H1 (cell line): ENCODE measurements around the gene PKN3. TPM values are rescaled to one million over a fixed set of nuclear protein-coding genes. Genes with fewer than 3 reads are reported as not detected.

Source experiments
- CTCF ChIA-PET: fragments of 300-600 bp; sonication (Branson Sonifier 250); formaldehyde crosslinking; loops from one replicate; lab custom pipeline; 2021; ENCODE audit not compliant: partially characterized antibody; lab: Charles Lee
- POLR2A ChIA-PET: fragments of 300-600 bp; sonication (Branson Sonifier 250); formaldehyde crosslinking; loops from one replicate; lab custom pipeline; 2021; ENCODE audit warnings: inconsistent platforms; ENCODE audit not compliant: partially characterized antibody; lab: Charles Lee
- DNase-seq, 2 experiments: peaks; one replicate each; pipeline versions ENCODE4 v3.0.0 to v3.0.0-alpha.2; 2010 to 2022; ENCODE audit warnings: low spot score in 2 of 2, low read depth in 1 of 2, mixed read lengths in 1 of 2
- FAIRE-seq: peaks from 2 replicates; lab custom pipeline; 2011; peaks lifted over from hg19 to GRCh38; lab: Jason Lieb, UNC
- H2AFZ ChIP-seq: 2 replicates; pipeline ENCODE4 v1.8.1; 2012; ENCODE audit warnings: low read length, inconsistent platforms
- H2AK5ac ChIP-seq: 2 replicates; pipeline ENCODE4 v1.6.1; 2013; ENCODE audit warnings: low read depth, low read length
- H2BK120ac ChIP-seq: replicated peaks from 2 replicates; pipeline ENCODE3; 2013; ENCODE audit warnings: low read depth, low read length, inconsistent platforms
- H2BK12ac ChIP-seq: 2 replicates; pipeline ENCODE4 v1.6.1; 2013; ENCODE audit warnings: low read depth, low read length
- H2BK15ac ChIP-seq: 2 replicates; pipeline ENCODE4 v1.6.1; 2013; ENCODE audit warnings: low read length
- H2BK20ac ChIP-seq: 2 replicates; pipeline ENCODE4 v1.6.1; 2013; ENCODE audit warnings: low read length
- H2BK5ac ChIP-seq: 2 replicates; pipeline ENCODE4 v1.6.1; 2013; ENCODE audit warnings: low read depth, low read length
- H3K14ac ChIP-seq: 2 replicates; pipeline ENCODE4 v1.6.1; 2013; ENCODE audit warnings: inconsistent platforms; ENCODE audit not compliant: insufficient read length
- H3K18ac ChIP-seq: 2 replicates; pipeline ENCODE4 v1.6.1; 2013; ENCODE audit warnings: low read length; ENCODE audit errors: extremely low read depth
- H3K23ac ChIP-seq: 2 replicates; pipeline ENCODE4 v1.6.1; 2013; ENCODE audit warnings: inconsistent platforms; ENCODE audit not compliant: insufficient read length
- H3K23me2 ChIP-seq: 2 replicates; pipeline ENCODE4 v1.6.1; 2013; ENCODE audit warnings: low read depth, low read length
- H3K27ac ChIP-seq: 2 replicates; pipeline ENCODE4 v1.6.1; 2011; ENCODE audit warnings: low read depth, low read length, inconsistent platforms
- H3K27me3 ChIP-seq, 4 experiments: replicated peaks in 1 of 4; 1 replicate in 1 of 4; 2 replicates in 3 of 4; pipeline versions ENCODE4 v1.6.1 to v1.8.1; 2011 to 2013; ENCODE audit warnings: low read length in 3 of 4, mild to moderate bottlenecking in 3 of 4, inconsistent platforms in 2 of 4, mixed read lengths in 2 of 4, moderate library complexity in 1 of 4; ENCODE audit not compliant: control insufficient read depth in 3 of 4, insufficient read depth in 3 of 4; ENCODE audit errors: extremely low read depth in 1 of 4
- H3K36me3 ChIP-seq, 4 experiments: 2 replicates each; pipeline versions ENCODE4 v1.6.1 to v1.8.1; 2011 to 2013; ENCODE audit warnings: mild to moderate bottlenecking in 4 of 4, low read length in 3 of 4, moderate library complexity in 2 of 4, control low read depth in 1 of 4, inconsistent platforms in 1 of 4; ENCODE audit not compliant: insufficient read depth in 4 of 4, control insufficient read depth in 2 of 4
- H3K4ac ChIP-seq: replicated peaks from 2 replicates; pipeline ENCODE3; 2013; ENCODE audit warnings: low read length, low read depth, mixed read lengths, inconsistent platforms; ENCODE audit not compliant: insufficient read length
- H3K4me1 ChIP-seq, 4 experiments: replicated peaks in 1 of 4; 1 replicate in 1 of 4; 2 replicates in 3 of 4; pipeline versions ENCODE4 v1.6.1 to v1.8.1; 2011 to 2013; ENCODE audit warnings: low read length in 3 of 4, inconsistent platforms in 2 of 4, mixed read lengths in 1 of 4; ENCODE audit not compliant: insufficient read depth in 4 of 4, control insufficient read depth in 3 of 4
- H3K4me2 ChIP-seq, 2 experiments: 2 replicates each; pipeline versions ENCODE4 v1.6.1 to v1.8.1; 2011 to 2013; ENCODE audit warnings: low read depth in 2 of 2, low read length in 2 of 2, control low read depth in 1 of 2, inconsistent platforms in 1 of 2, mild to moderate bottlenecking in 1 of 2; ENCODE audit not compliant: insufficient read depth in 1 of 2
- H3K4me3 ChIP-seq, 4 experiments: fragments of 200-600, 300-600 bp in 1 of 4; sonication (generic), shearing (Covaris generic), sonication (Bioruptor Twin) in 1 of 4; 2 replicates each; pipeline versions ENCODE4 v1.5.1 to v1.8.1; 2011 to 2016; ENCODE audit warnings: low read length in 4 of 4, low read depth in 3 of 4, control low read depth in 2 of 4, inconsistent platforms in 2 of 4, mild to moderate bottlenecking in 2 of 4, mixed read lengths in 1 of 4, moderate library complexity in 1 of 4; ENCODE audit not compliant: insufficient read depth in 2 of 4; ENCODE audit errors: extremely low read depth in 1 of 4
- H3K56ac ChIP-seq: replicated peaks from 2 replicates; pipeline ENCODE3; 2013; ENCODE audit warnings: low read depth, mild to moderate bottlenecking, mixed read lengths, low read length, inconsistent platforms; ENCODE audit not compliant: insufficient read length
- H3K79me1 ChIP-seq: 2 replicates; pipeline ENCODE4 v1.6.1; 2013; ENCODE audit warnings: low read depth, low read length, control low read depth
- H3K79me2 ChIP-seq, 2 experiments: 2 replicates each; pipeline versions ENCODE4 v1.6.1 to v1.8.1; 2012 to 2013; ENCODE audit warnings: low read length in 2 of 2, mild to moderate bottlenecking in 2 of 2, inconsistent platforms in 1 of 2; ENCODE audit not compliant: insufficient read depth in 2 of 2, control insufficient read depth in 1 of 2
- H3K9ac ChIP-seq, 4 experiments: replicated peaks in 1 of 4; 1 replicate in 1 of 4; 2 replicates in 3 of 4; pipeline versions ENCODE4 v1.6.1 to v1.8.1; 2011 to 2013; ENCODE audit warnings: low read depth in 3 of 4, low read length in 3 of 4, control low read depth in 2 of 4, mild to moderate bottlenecking in 2 of 4, moderate library complexity in 2 of 4, inconsistent platforms in 1 of 4; ENCODE audit errors: extremely low read depth in 1 of 4
- H3K9me3 ChIP-seq, 2 experiments: 2 replicates each; pipeline versions ENCODE4 v1.6.1 to v1.8.1; 2012 to 2013; ENCODE audit warnings: mild to moderate bottlenecking in 2 of 2, moderate library complexity in 2 of 2, control low read depth in 1 of 2, inconsistent platforms in 1 of 2, low read depth in 1 of 2, low read length in 1 of 2, mixed read lengths in 1 of 2; ENCODE audit not compliant: insufficient read depth in 2 of 2
- H4K20me1 ChIP-seq, 2 experiments: replicated peaks in 1 of 2; 2 replicates each; pipeline versions ENCODE3 to v1.8.1; 2011 to 2013; ENCODE audit warnings: inconsistent platforms in 2 of 2, low read length in 2 of 2, mild to moderate bottlenecking in 1 of 2; ENCODE audit not compliant: insufficient read depth in 2 of 2, control insufficient read depth in 1 of 2
- H4K5ac ChIP-seq: 2 replicates; pipeline ENCODE4 v1.6.1; 2013; ENCODE audit warnings: low read length, low read depth, mixed read lengths, inconsistent platforms; ENCODE audit not compliant: insufficient read length
- H4K8ac ChIP-seq: 2 replicates; pipeline ENCODE4 v1.8.0; 2013; ENCODE audit warnings: mild to moderate bottlenecking, moderate library complexity, low read length, inconsistent platforms; ENCODE audit not compliant: insufficient read depth; ENCODE audit errors: extremely low read depth
- H4K91ac ChIP-seq: replicated peaks from 2 replicates; pipeline ENCODE3; 2013; ENCODE audit warnings: low read length, mixed read lengths, inconsistent platforms; ENCODE audit not compliant: insufficient read length
- BACH1 ChIP-seq: IDR thresholded peaks from 2 replicates; pipeline ENCODE4 v1.6.1; 2012; ENCODE audit warnings: low read length, improper control_type of control experiment
- BRCA1 ChIP-seq: IDR thresholded peaks from 2 replicates; pipeline ENCODE4 v1.6.1; 2012; ENCODE audit warnings: low read depth, low read length, improper control_type of control experiment
- FOSL1 ChIP-seq: IDR thresholded peaks from 2 replicates; pipeline ENCODE4 v1.6.1; 2011; ENCODE audit warnings: mild to moderate bottlenecking, low read depth, low read length, moderate library complexity; ENCODE audit not compliant: insufficient read depth
- HDAC6 ChIP-seq: IDR thresholded peaks from one replicate; pipeline ENCODE4 v1.7.1; 2012; ENCODE audit warnings: low read depth, mild to moderate bottlenecking, inconsistent platforms, low read length, moderate library complexity
- KDM1A ChIP-seq: fragments of 200-600, 300-600 bp; sonication (generic); IDR thresholded peaks from 2 replicates; pipeline ENCODE4 v1.7.1; 2016; ENCODE audit warnings: mild to moderate bottlenecking, low read length, borderline replicate concordance
- KDM5A ChIP-seq: fragments of 200-600 bp; IDR thresholded peaks from 2 replicates; pipeline ENCODE4 v1.7.1; 2012; ENCODE audit warnings: mild to moderate bottlenecking, low read length, inconsistent platforms, mixed read lengths
- SAP30 ChIP-seq: fragments of 300-600 bp; sonication (generic); IDR thresholded peaks from 2 replicates; pipeline ENCODE4 v1.7.1; 2012; ENCODE audit warnings: low read length, moderate library complexity, mild to moderate bottlenecking, inconsistent platforms; ENCODE audit not compliant: insufficient read depth, insufficient replicate concordance
- SIN3A ChIP-seq, 2 experiments: IDR thresholded peaks in 1 of 2; conservative IDR thresholded peaks in 1 of 2; 2 replicates each; pipeline ENCODE4 v1.6.1; 2011 to 2012; ENCODE audit warnings: low read length in 2 of 2, improper control_type of control experiment in 1 of 2, low read depth in 1 of 2, mild to moderate bottlenecking in 1 of 2
- SP1 ChIP-seq: IDR thresholded peaks from 2 replicates; pipeline ENCODE4 v1.6.1; 2011; ENCODE audit warnings: low read depth, low read length
- SP2 ChIP-seq: IDR thresholded peaks from 2 replicates; pipeline ENCODE4 v1.6.1; 2012; ENCODE audit warnings: mild to moderate bottlenecking, low read length, inconsistent platforms
- SRF ChIP-seq: IDR thresholded peaks from 2 replicates; pipeline ENCODE4 v1.6.1; 2011; ENCODE audit warnings: mild to moderate bottlenecking, low read depth, low read length, moderate library complexity
- SUZ12 ChIP-seq: fragments of 200-600 bp; sonication (generic); IDR thresholded peaks from 2 replicates; pipeline ENCODE4 v1.6.1; 2012; ENCODE audit warnings: mild to moderate bottlenecking, inconsistent platforms, low read length, moderate library complexity, mixed read lengths
- TEAD4 ChIP-seq: IDR thresholded peaks from 2 replicates; pipeline ENCODE4 v1.6.1; 2012; ENCODE audit warnings: low read depth, low read length, inconsistent platforms, mixed read lengths
- USF2 ChIP-seq: IDR thresholded peaks from 2 replicates; pipeline ENCODE4 v1.6.1; 2011; ENCODE audit warnings: low read length, improper control_type of control experiment
- WGBS, 2 experiments: shearing (Covaris generic) in 1 of 2; methylation state at CpG; one replicate each; pipeline versions ENCODE4 v1.1.6 to v1.1.7; 2013 to 2015; ENCODE audit warnings: low lambda C conversion rate in 2 of 2, mixed read lengths in 2 of 2, inconsistent platforms in 1 of 2, low coverage in 1 of 2, missing lambda C conversion rate in 1 of 2; ENCODE audit not compliant: insufficient replicate concordance in 2 of 2, insufficient coverage in 1 of 2, insufficient read length in 1 of 2; ENCODE audit errors: extremely low coverage in 1 of 2, missing lambda C conversion rate in 1 of 2; 5-methylcytosine and 5-hydroxymethylcytosine counted together
- polyA plus RNA-seq, 7 experiments: library from polyadenylated mRNA; depleted of rRNA in 3 of 7; stranded (reverse) in 5 of 7; unstranded in 2 of 7; fragments of >200 nt in 5 of 7; fragments of 200-250 nt in 2 of 7; gene quantifications; 1 replicate in 5 of 7; 2 replicates in 1 of 7; 4 replicates in 1 of 7; pipeline versions ENCODE4 v1.2.1 to v1.2.3, GENCODE V29; 2011 to 2013; ENCODE audit warnings: missing spikeins in 2 of 7, mixed read lengths in 2 of 7
- total RNA-seq: library from RNA; stranded (reverse); fragmentation: NEBNext Ultra II Directional; extraction: Animal tissue kit (Norgen Biotek cat#: 25700); gene quantifications from 2 replicates; pipeline ENCODE4 v1.2.1, GENCODE V29; 2021

Gene PKN3
- total and polyA plus RNA-seq, 2 of the 8 experiments (the other 6 are each of a cell fraction or from before 2014, with no cell fraction given) = 15.7 to 16.3 TPM

- H4K8ac ChIP-seq = no peak overlapping the region
- H2AK5ac ChIP-seq = no peak overlapping the region
- no peak overlapping the region for H2AFZ ChIP-seq
- TF ChIP-seq FOSL1 (no peak), SUZ12 (no peak), USF2 (no peak), KDM1A (no peak), KDM5A (no peak), SIN3A (conservative IDR thresholded peaks at IDR 0.05 in 1 of 2, IDR thresholded peaks at IDR 0.05 in 1 of 2; ENCODE audit: low read depth in 1 of 2, low read length in 2 of 2) (no peak), SAP30 (no peak), TEAD4 (no peak), SRF (no peak), BACH1 (no peak), BRCA1 (no peak), SP1 (no peak), SP2 (no peak), HDAC6 (no peak)
These were observed 11.1 kb downstream of the PKN3 start for GRCh38 chr9:128713411-128713780.

More at GRCh38 chr9:128713411-128713780, 11.1 kb downstream of the PKN3 start:
- H3K79me2 ChIP-seq = no peaks in the 10 kb centered on the region
- no peaks in the 10 kb centered on the region for H3K4me1 ChIP-seq
- H3K23me2 ChIP-seq = no peaks in the 10 kb centered on the region
- H3K18ac ChIP-seq = no peak overlapping the region
- no peak overlapping the region; the same call in 1 of the 2 replicates for H2BK5ac ChIP-seq
- no peak for FAIRE-seq
- no peak overlapping the region for H3K27ac ChIP-seq
- ChIA-PET CTCF (no interaction called here), POLR2A (interaction anchor here (12.5 to 46.1 kb wide), 3 partner anchors 4 to 36 kb away, joined by 133 to 1197 read pairs (median 133); partner anchors contain the start of genes DYNC2I2, SET and ZDHHC12)
- no peak overlapping the region for H3K9ac ChIP-seq
- H3K79me1 ChIP-seq = no peaks in the 10 kb centered on the region
- WGBS, 2 experiments = 92% methylated on average over 11 of the region's 13 CpGs; no CpG with 5 or more reads in 1 of the 2 experiments
- no peak overlapping the region for H2BK20ac ChIP-seq
- H3K23ac ChIP-seq = no peak overlapping the region
- H3K27me3 ChIP-seq = no peaks in the 10 kb centered on the region
- no peak overlapping the region for H3K14ac ChIP-seq
- no peak overlapping the region for H3K4me3 ChIP-seq
- H3K4me2 ChIP-seq = no peak overlapping the region
- no peak overlapping the region for H2BK15ac ChIP-seq
- peaks cover 0 to 10% (median 0%) of the 10 kb centered on the region in 4 experiments; a peak in 3 of 8 replicates for H3K36me3 ChIP-seq
- no peak overlapping the region for H3K56ac ChIP-seq
- DNase-seq = no peak
- no peak overlapping the region for H2BK120ac ChIP-seq
- H4K91ac ChIP-seq = no peak overlapping the region
- no peak overlapping the region for H2BK12ac ChIP-seq
- H4K5ac ChIP-seq = no peak overlapping the region
- no peak overlapping the region for H3K4ac ChIP-seq
- H3K9me3 ChIP-seq = no peaks in the 10 kb centered on the region
- no peaks in the 10 kb centered on the region for H4K20me1 ChIP-seq
